ENCODE results near the gene DCANP1.

DCANP1 gene

GRCh38 chr5:135456238-135457099 lies 9.3 kb upstream of the DCANP1 start:
- peak; percentile 58 for DNase-seq (ENCODE audit: low spot score)

- no peak for DNase-seq (ENCODE audit: low spot score)
These were observed 8.7 kb upstream of the DCANP1 start for GRCh38 chr5:135455876-135456237.

- no peak for DNase-seq (ENCODE audit: low spot score)
These were observed 7.8 kb upstream of the DCANP1 start for GRCh38 chr5:135454946-135455345.

GRCh38 chr5:135453613-135454012 lies 6.5 kb upstream of the DCANP1 start:
- no peak for DNase-seq (ENCODE audit: low spot score)

GRCh38 chr5:135452321-135453030 lies 5.3 kb upstream of the DCANP1 start, which contains the start of gene TIFAB:
TIFAB (minus strand) TSS chr5:135452351; CDS start chr5:135449939, 2,412 bp downstream.
- no peak for DNase-seq (ENCODE audit: low spot score)

GRCh38 chr5:135451581-135452320 lies 4.6 kb upstream of the DCANP1 start:
- DNase-seq (ENCODE audit: low spot score) = no peak

- no peak for DNase-seq (ENCODE audit: low spot score)
These were observed 3.8 kb upstream of the DCANP1 start for GRCh38 chr5:135450952-135451351.

- DNase-seq (ENCODE audit: low spot score) = no peak
These were observed 3.2 kb upstream of the DCANP1 start for GRCh38 chr5:135450336-135450735.

- no peak for DNase-seq (ENCODE audit: low spot score)
These were observed 2.5 kb upstream of the DCANP1 start for GRCh38 chr5:135449644-135450043.

GRCh38 chr5:135448791-135449507 lies 1.8 kb upstream of the DCANP1 start:
- DNase-seq (ENCODE audit: low spot score) = no peak

- DNase-seq (ENCODE audit: low spot score) = no peak
These were observed 1.1 kb upstream of the DCANP1 start for GRCh38 chr5:135448071-135448739.

- no peak for DNase-seq (ENCODE audit: low spot score)
These were observed 533 bp downstream of the DCANP1 start for GRCh38 chr5:135446615-135447014.

GRCh38 chr5:135446206-135446605 lies 942 bp downstream of the DCANP1 start:
- no peak for DNase-seq (ENCODE audit: low spot score)

- no peak for DNase-seq (ENCODE audit: low spot score)
These were observed 1.7 kb downstream of the DCANP1 start for GRCh38 chr5:135445306-135445985.

- no peak for DNase-seq (ENCODE audit: low spot score)
These were observed 2.3 kb downstream of the DCANP1 start for GRCh38 chr5:135444881-135445280.

GRCh38 chr5:135444360-135444759 lies 2.8 kb downstream of the DCANP1 start:
- no peak for DNase-seq (ENCODE audit: low spot score)

GRCh38 chr5:135443161-135443960 lies 3.8 kb downstream of the DCANP1 start:
- no peak for DNase-seq (ENCODE audit: low spot score)

GRCh38 chr5:135442431-135443160 lies 4.6 kb downstream of the DCANP1 start:
- no peak for DNase-seq (ENCODE audit: low spot score)

GRCh38 chr5:135441919-135442318 lies 5.2 kb downstream of the DCANP1 start:
- no peak for DNase-seq (ENCODE audit: low spot score)

Data from Ammon's horn (tissue), 1 donor.